Upper lobe of right lung (tissue), 1 donor: ENCODE measurements around the gene NKX3-2. TPM values are rescaled to one million over a fixed set of nuclear protein-coding genes. Genes with fewer than 3 reads are reported as not detected.

ENCODE experiments used
- ATAC-seq: fragments of 200-7000 bp; cut with Tn5 transposase; one replicate; pipeline ENCODE4 v1.9.1; 2020; ENCODE audit warnings: mild to moderate bottlenecking, moderate library complexity
- DNase-seq: peaks from one replicate; pipeline ENCODE4 v3.0.0-alpha.2; 2020
- H3K27ac ChIP-seq: fragments of 200-600 bp; one replicate; pipeline ENCODE4 v1.8.0; 2022
- H3K27me3 ChIP-seq: fragments of 200-600 bp; one replicate; pipeline ENCODE4 v1.8.0; 2022; ENCODE audit warnings: mild to moderate bottlenecking
- H3K36me3 ChIP-seq: fragments of 200-600 bp; one replicate; pipeline ENCODE4 v1.8.0; 2022
- H3K4me1 ChIP-seq: fragments of 200-600 bp; one replicate; pipeline ENCODE4 v1.8.0; 2022
- H3K4me3 ChIP-seq: fragments of 200-600 bp; one replicate; pipeline ENCODE4 v1.8.0; 2022; ENCODE audit warnings: mild to moderate bottlenecking
- H3K9me3 ChIP-seq: fragments of 200-600 bp; one replicate; pipeline ENCODE4 v1.8.0; 2022
- CTCF ChIP-seq: fragments of 200-600 bp; IDR thresholded peaks from one replicate; pipeline ENCODE4 v1.8.0; 2022; ENCODE audit warnings: antibody characterized with exemption
- intact Hi-C: fragments of 100-400 bp; cut with DNase I; formaldehyde crosslinking; loops from one replicate; pipeline ENCODE4 v1.11.0; 2022
- total RNA-seq: library from RNA; stranded (reverse); fragmentation: NEBNext Ultra II Directional; extraction: Animal tissue kit (Norgen Biotek cat#: 25700); gene quantifications from one replicate; pipeline ENCODE4 v1.2.1, GENCODE V29; 2021
- donor health status: DM: no; HTN: yes; CAD: no; lungs with severe emphysema.

Gene NKX3-2
- total RNA-seq, 1 donor from 2014 or later, result not detected

- Histone ChIP-seq H3K27me3 (peaks cover 93% of the 10 kb centered on the region), H3K9me3 (no peaks in the 10 kb centered on the region), H3K36me3 (no peaks in the 10 kb centered on the region), H3K4me1 (peaks cover 29% of the 10 kb centered on the region), H3K4me3 (no peak overlapping the region), H3K27ac (no peak overlapping the region)
- intact Hi-C loops, result no loop called here
- ATAC-seq (no peak), DNase-seq (no peak)
- TF ChIP-seq CTCF, result no peak
Observed at GRCh38 chr4:13548059-13548983, 4.0 kb upstream of the NKX3-2 start.

GRCh38 chr4:13547485-13548041, 3.3 kb upstream of the NKX3-2 start:
- ATAC-seq, result no peak
- no peaks in the 10 kb centered on the region for H3K9me3 ChIP-seq
- peak overlapping the region; percentile 36 for H3K4me3 ChIP-seq
- H3K27me3 ChIP-seq, result peaks cover 93% of the 10 kb centered on the region
- no peak for DNase-seq
- no peak for TF ChIP-seq CTCF
- no peak overlapping the region for H3K27ac ChIP-seq
- peaks cover 29% of the 10 kb centered on the region for H3K4me1 ChIP-seq
- intact Hi-C loops, result no loop called here
- no peaks in the 10 kb centered on the region for H3K36me3 ChIP-seq

GRCh38 chr4:13546941-13547484, 2.7 kb upstream of the NKX3-2 start:
- no peak overlapping the region for H3K27ac ChIP-seq
- H3K36me3 ChIP-seq, result no peaks in the 10 kb centered on the region
- no peak for TF ChIP-seq CTCF
- intact Hi-C loops, result no loop called here
- peaks cover 93% of the 10 kb centered on the region for H3K27me3 ChIP-seq
- peaks cover 34% of the 10 kb centered on the region for H3K4me1 ChIP-seq
- H3K4me3 ChIP-seq, result peak overlapping the region; percentile 36
- ATAC-seq (peak; percentile 11), DNase-seq (no peak)
- H3K9me3 ChIP-seq, result no peaks in the 10 kb centered on the region

GRCh38 chr4:13546142-13546940, 2.0 kb upstream of the NKX3-2 start:
- Histone ChIP-seq H3K4me1 (peaks cover 39% of the 10 kb centered on the region), H3K27me3 (peaks cover 97% of the 10 kb centered on the region), H3K27ac (no peak overlapping the region), H3K9me3 (no peaks in the 10 kb centered on the region), H3K36me3 (no peaks in the 10 kb centered on the region), H3K4me3 (no peak overlapping the region)
- DNase-seq, result no peak
- no peak for TF ChIP-seq CTCF
- no peak for ATAC-seq
- intact Hi-C loops, result no loop called here

- Histone ChIP-seq H3K27me3 (peaks cover 97% of the 10 kb centered on the region), H3K4me3 (peak overlapping the region; percentile 55), H3K36me3 (no peaks in the 10 kb centered on the region), H3K9me3 (no peaks in the 10 kb centered on the region), H3K4me1 (peaks cover 42% of the 10 kb centered on the region), H3K27ac (no peak overlapping the region)
- ATAC-seq, result no peak
- TF ChIP-seq CTCF, result no peak
- no peak for DNase-seq
- intact Hi-C loops, result no loop called here
Observed at GRCh38 chr4:13545394-13545808, 1.1 kb upstream of the NKX3-2 start.
